Measurements from ENCODE around the gene ZNF436.
A peak's percentile ranks its signal among the peaks of the same experiment; 100 is the strongest.
"Not testable (repeated sequence)": the region's sequence is repeated elsewhere in the genome, so short reads cannot be mapped to it uniquely, and the experiment has no call there.

ZNF436 gene

DNA sequence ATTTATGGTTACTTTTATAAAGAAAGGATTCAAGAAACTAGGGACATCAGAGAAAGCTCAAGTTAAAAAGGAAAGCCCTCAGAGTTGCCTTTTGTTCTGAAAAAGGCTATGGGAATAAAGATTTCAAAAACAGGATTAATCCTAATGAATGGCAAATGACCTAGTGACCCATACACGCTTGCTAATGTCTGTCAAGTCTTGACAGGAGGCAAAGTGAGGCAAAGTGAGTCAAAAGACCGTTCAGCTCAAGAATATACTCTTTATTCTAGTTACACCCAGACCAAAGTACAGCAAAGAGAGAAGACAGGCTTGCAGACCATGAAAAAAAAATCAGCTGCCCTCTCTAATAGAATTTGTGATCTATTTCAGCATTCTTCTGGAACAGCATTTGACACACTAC, 3.5 kb downstream of the ZNF436 start:
- no peak for DNase-seq

DNA sequence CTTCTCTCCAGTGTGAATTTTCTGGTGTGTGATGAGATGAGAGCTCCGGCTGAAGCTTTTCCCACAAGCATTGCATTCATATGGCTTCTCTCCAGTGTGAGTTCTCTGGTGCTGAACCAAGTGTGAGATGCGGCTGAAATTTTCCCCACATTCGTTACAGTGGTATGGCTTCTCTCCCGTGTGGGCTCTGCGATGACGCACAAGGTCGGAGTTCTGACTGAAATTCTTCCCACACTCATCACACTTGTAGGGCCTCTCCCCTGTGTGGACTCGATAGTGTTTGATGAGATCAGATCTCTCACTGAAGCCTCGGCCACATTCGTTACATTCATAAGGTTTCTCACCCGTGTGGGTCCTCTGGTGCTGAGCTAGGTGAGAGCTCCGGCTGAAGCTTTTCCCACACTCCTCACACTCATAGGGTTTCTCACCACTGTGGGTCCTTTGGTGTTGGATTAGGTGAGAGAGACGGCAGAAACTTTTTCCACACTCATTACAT, 7.4 kb downstream of the ZNF436 start:
- no peak for DNase-seq

DNA sequence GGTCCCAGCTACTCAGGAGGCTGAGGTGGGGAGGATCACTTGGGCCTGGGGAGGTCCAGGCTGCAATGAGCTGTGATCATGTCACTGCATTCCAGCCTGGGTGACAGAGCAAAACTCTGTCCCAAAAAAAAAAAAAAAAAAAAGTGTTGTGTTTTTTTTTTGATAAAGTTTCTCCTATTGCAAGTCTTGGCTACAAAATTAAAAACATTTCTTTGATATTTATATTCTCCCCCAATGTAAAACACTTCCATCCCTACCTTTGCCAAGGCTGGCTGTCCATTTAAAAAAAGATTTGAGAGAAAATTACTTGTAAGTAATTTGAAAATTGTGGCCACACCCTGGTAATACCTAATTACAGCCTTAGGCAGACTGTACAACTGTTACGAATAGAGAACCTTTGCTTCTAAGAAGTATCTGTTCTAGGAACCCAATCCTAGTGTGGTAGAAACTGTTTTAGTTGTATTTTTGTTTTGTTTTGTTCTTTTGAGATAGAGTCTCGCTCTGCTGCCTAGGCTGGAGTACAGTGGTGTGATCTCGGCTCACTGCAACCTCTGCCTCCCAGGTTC, 11.2 kb downstream of the ZNF436 start:
- DNase-seq = no peak

DNA sequence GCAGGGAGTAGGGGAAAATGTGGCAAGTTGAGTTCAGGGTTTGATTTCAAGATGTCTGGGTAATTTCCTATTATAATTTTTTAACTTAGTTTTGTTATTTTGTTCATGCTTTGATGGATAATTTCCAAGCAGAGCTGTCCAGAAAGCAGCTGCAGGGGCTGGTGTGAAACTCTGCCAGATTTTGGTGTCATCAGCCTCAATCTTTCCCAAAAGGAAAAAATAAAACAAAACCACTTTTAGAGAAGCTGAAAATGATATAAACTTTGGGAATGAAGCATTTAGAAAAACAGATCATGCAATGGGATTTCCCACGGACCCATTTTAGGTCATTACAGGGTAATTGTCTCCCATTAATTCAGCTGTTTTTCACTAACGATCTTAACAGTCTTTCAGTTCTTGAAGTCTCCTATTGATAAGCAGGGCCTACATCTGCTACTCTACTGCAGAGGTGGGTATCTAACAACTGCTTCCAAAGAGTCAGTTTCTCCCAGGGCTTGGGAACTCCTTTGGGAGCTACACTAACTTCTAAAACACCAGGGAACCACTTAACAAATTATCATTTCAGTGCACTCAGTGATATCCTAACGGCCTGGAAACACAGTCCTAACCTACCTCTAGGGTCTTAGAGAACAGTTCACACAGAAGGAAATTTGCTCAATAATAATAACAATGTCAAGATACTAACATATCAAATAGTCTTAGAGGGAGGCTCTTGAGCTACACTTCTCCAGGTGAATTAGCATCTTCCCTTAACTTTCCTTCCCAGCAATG, 12.3 kb downstream of the ZNF436 start:
- no peak for DNase-seq

DNA sequence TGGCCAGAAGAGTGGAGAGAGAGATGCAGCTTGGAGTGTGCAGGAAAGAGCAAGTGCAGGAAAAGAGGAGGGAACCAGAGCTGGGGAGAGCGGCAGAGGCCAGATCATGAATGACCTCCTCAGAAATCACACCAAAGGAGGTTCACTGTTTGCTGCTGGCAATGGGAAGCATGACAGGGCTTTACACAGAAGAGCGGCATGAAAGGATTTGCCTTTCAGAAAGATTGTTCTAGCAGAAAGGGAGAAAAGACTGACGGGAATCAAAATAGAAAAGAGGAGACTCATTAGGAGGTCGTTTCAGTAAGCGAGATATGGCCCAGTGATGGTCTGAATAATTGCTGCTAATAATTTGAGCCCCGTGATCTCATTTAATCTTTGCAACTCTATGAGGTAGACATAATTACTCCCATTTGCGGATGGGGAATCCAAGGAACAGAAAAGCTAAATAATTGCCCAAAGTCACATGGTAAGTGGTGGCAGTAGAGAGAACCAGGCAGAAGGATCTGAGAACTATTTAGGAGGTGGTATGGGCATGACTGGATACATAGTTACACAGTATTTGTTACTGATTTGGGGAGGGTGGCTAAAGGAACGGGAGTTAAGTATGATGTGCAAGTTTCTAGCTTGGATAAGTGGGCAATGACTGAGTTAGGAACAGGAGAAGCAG, 13.0 kb downstream of the ZNF436 start:
- DNase-seq = no peak

DNA sequence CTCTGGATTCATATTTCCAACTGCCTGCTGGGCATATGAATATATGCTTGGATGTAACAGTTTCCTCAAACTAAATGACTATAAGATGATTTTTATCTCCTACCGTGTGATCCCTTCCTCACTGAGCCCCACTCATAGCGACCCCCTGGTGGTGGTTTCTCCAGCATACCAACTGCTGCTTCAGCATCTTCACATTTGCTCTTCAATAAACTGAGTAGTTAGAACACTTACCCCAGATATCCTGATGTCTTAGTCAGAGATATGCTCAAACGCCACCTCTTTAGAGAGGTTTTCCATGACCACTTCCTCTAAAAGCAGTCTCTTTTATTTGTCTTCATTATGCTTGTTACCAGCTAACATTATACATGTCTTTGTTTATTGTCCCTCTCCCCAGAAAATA, 15.4 kb downstream of the ZNF436 start:
- no peak for DNase-seq

DNA sequence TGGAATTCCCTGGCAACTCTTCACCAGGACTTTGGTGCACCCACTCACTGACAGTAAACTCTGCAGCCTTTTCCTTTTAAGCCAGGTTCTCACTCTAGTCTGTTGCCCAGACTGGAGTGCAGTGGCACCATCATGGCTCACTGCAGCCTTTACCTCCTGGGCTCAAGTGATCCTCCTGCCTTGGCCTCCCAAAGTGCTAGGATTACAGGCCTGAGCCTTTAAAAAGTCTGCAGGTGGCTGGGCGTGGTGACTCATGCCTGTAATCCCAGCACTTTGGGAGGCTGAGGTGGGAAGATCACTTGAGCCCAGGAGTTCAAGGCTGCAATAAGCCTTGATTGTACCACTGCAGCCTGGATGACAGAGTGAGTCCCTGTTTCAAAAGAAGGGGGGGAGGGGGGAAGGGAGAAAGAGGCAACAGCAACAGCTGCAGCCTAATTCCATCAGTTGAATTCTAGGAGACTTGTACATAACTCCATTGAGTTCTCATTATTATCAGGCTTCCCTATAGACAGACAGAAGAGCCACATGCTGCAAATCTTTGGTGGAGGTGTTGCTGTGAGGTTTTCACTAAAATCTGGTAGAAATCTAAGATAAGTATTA, 17.4 kb downstream of the ZNF436 start:
- no peak for DNase-seq

DNA sequence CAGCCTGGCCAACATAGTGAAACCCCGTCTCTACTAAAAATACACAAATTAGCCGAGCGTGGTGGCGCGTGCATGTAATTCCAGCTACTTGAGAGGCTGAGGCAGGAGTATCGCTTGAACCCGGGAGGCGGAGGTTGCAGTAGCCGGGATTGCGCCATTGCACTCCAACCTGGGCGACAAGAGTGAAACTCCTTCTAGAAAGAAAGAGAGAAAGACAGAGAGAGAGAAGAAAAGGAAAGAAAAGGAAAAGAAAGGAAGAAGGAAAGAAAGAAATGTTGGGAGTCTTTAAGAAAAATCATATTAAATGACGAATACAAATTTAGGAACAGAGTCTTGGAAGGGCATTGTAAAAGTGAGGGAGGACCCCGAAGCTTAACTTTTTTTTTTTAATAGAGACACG, 23.7 kb downstream of the ZNF436 start:
- DNase-seq = no peak

DNA sequence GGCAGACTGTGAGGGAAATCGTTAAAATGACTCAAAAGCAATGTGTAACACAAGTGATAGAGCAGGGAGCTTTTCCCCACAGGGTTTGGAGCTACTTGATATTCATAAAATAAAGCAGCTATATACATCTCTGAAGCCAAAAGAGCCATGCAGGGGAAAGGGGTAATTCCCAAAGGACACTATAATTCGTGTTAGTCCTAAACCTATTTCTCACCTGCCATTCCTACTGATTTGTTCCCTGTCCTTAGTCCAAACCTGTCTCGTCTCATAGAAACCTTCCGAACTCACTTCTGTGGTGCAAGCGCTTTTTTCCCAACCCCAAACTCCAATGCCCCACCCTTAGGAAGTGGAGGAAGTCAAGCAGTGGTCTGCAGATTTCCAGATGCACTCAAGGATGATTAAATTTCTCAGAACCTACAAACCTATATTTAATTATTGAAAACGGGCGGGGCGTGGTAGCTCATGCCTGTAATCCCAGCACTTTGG, 24.6 kb downstream of the ZNF436 start:
- no peak for DNase-seq

DNA sequence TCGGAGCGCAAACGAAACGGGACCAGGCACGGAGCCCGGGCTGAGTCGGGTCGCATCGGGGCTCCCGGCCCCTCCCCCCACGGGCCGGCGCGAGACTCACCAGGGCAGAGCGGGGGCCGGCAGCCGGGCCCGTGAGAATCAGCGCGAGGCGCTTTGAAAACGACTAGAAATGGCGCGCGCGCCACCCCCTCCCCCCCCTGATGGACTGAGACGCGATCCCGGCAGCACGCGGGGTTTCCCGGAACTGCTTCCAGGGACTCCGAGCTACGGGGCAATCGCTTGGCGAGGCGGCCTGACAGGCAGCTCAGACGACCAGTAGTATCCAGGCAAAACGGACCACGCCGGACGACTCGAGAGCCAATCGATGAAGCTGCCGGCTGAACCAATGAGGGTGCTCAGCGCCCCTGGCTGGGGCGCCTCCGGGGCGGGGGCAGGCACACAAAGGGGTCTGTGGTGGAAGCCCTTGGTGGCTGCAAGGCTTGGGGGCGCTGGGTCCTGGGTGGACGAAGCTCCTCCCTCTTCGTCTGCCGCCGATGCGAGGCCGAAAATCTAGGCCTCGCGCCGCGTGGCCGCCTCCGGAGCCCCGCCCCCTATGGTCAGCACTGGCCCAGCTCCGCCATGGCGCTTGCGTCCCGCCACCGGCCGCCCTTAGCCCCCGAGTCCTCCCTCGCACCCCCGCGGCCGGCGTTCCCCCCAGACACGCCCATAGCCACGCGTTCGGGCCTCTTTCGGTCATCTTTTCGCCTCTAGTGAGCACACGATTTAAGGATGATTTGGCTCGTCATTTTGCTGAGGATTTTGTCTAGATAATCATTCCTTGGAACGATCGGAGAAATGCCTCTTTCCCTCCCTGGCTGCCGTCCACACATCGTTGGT, 25.3 kb downstream of the ZNF436 start, which contains the start of gene HNRNPR:
Gene HNRNPR, minus strand, starts transcription at position 174 of the 876 bp plus-strand sequence. CDS start 3,276 bp downstream, outside the sequence.
- peak; percentile 98 for DNase-seq

DNA sequence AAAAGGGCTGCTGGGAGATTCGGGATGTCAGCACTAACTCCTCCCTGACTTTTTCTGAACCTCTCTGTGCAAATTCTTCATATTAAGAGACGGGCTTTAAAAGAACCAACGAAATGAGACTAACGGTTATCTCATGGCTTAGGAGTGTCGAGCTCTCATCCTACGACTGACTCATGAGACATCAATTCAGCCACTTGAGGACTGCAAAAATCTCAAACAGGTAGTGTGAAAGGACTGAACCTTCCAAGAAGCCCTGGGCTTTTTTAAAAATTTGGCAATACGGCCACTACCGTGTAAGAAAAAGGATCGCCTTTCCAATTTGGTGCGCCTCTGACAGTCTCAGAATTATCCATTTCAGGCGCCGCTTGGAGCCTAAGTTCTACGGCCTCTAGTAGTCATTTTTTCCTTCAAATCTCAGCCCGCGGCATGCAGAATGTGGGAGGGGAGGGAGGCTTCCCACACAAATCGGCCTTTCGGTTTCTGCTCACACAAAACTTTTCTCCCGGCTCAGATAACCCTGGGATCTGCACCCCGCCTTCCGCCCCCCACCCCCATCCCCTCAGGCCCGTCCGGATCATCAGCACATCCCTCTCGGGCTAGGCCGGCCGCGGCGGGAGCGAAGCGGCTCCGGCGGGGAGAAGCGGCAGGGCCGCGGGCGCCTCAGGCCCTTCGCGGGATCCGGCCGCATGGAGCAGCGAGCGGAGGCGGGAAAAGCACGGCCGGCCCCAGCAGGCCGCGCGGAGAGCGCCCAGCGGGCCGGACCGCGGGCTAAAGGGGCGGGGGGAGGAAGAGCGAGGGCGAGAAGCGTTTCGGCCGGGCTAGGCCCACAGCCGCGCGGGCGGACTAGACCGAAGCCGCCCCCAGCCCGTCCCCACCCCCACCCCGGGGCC, 26.2 kb downstream of the ZNF436 start:
- peak; percentile 22 for DNase-seq

DNA sequence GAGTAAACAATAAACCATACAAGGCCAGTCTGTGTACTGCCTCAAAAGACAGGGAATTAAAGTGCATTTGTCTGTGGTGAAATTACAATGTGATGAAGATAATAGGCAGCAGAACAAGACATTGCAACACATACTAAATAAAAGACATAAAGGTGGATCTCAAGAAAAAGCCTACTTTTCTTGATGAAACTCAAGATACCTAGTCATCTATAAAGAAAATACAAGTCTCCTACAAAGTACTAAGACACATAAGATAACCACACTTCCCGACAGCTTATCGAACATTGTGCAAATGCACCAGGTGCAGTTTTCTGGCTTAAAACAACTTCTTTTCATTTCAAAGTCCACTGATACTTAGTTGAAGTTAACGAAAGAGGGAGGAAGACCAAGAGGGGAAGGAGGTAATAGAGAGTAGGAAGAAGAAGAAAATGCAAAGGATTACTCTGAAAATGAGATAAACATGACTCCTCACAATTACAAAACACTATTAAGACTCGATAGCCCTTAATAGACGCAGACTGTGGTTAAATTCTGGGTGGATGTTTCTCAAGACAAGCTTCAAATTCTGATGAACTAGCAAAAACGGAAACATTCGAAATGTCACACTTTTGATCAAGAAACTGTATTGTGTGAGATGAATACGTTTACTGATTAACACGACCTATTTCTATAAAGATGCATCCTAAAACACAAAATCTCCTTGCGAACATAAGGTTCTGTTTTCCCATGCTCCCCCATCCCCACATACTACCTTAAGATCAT, 27.5 kb downstream of the ZNF436 start:
- no peak for DNase-seq

DNA sequence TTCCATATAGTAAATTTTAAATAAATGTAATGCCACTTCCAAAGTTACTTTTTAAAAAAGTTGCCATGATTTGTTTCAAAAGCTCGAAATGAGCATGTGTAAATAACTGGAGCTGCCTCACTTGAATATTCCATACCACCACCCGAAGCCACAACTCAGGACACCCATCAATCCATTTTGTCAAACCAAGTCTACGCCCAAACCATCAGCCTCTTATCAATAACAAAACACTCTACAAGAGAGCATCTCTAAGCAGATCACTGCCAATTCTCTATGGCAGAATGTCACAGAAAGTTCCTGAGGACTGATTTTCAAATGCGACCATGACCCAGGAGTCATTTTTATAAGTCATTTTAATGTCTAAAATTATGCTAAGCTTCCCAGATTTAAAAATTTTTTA, 30.0 kb downstream of the ZNF436 start:
- DNase-seq = no peak

DNA sequence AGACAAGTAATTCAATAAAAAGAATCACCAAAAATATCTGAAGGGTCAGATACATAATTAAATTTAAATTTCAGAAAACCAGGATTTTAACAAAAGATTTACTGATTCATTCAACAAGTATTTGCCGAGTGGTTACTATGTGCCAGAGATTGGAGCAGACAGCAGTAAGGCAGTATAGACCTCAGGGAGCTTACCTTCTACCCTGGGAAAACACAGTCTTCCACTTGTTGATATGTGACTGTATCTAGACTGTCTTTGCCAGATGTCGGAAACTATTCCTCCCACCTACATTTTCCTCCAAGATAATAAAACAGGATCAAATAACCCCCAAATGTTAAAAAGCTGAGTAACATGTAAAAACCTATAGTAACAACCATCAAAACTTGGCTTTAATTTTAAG, 31.8 kb downstream of the ZNF436 start:
- no peak for DNase-seq

DNA sequence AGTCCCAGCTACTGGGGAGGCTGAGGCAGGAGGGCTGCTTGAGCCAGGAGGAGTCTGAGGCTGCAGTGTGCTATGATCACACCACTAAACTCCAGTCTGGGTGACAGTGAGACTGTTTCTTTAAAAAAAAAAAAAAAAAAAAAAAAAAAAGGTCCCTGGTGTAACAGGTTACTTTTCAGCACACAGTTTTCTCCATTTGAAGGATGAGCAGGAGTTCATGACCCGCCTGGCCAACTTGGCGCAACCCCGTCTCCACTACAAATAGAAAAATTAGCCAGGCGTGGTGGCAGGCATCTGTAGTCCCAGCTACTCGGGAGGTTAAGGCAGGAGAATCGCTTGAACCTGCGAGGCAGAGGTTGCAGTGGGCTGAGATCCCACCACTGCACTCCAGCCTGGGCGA, 37.9 kb downstream of the ZNF436 start:
- no peak for DNase-seq

DNA sequence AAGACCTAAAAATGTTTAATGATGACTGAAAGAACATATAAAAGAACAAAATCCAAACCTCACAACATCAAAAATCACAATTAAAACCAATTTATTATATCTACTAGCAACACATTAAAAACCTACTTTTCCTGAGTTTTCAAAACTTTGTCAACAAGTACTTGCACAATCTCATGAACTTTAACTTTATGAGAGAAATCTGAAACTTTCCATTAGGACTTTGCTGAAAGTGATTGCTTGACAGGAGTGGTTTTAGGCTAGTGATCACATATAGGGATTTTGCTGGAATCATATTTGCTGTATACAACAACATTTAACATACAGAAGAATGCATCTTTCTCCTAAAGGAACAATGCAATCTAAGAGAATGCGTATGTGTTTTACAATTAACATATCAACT, 38.8 kb downstream of the ZNF436 start:
- no peak for DNase-seq

DNA sequence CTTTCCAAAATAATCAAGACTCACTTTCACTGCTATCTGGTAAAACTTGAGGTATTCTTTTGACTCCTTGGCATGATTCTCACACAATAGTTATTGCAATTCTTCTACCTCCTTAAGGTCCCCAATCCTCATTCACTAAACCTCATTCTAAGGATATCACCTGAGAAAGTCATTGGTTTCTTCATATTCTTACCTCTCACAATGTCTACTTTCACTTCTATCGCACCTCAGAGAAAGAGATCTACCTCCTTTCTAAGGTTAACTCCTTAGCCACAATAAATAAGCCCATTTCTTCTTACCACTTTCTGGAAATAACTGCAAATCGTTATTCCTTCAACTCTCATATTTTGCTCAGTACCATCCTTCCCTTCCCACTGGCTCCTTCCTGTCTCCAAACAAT, 44.2 kb downstream of the ZNF436 start:
- DNase-seq = no peak

DNA sequence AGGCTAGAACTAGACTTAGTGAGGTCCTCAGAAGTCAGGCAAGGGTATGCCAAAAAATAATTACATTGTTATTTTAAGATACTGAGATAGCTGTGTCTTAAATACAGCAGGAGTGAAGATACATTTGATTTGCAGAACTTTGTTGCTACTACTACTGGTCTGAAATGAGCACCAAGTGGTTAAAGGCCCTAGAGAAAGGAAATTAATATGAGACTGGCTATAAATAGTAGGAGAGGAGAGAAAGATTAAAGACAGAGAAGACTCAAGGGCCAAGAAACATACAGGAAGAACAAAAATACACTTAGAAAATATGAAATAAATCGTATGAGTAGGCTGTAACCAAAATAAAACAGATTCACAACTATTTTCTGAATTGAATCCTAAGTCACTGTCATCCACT, 46.9 kb downstream of the ZNF436 start:
- DNase-seq = no peak

DNA sequence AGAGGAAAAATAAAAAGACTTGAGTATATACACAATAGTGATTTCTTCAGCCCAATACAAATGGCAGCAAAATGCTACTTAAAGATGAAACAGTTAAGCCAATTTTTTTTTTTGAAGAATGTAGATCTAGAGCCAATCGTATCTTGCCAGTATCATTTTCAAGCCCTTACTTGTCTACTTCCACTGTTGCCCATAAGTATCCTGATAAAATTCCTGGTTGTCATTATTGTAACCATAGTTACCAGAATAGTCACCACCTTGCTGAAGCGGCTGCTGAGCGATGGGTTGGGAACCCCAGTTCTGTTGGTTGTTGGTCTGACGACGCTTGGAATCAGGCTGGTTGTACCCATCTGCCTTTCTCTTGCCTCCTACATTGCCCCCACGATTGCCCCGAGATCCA, 59.4 kb downstream of the ZNF436 start:
- not testable (repeated sequence) for DNase-seq

Data from activated CD4-positive, alpha-beta T cell treated with anti-CD3 and anti-CD28 coated beads for 1 hour (primary cell).